ENCODE data around the gene ZNF501.

DNA sequence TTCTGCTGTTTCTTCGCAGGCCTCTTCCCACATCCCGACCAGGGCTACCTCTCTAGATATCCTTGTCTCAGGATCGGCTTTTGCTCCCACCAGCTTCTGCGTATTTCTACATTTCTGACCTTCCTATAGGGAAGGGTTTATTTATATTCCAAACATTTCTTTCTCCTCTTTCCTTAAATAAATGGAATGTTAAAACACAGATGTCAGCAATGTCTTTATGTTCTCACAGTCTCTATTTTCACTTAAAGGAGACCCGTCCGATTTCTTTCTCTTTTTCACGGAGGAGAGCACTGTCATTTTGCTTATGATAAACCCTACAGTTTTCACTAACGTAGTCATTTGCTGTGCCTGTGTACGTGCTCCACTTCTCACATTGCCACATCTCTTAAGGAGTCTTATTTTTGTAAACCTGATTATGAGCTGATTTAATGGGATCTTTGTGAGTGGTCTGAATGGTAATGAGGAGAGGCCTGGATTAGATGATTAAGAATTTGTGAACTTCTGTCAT lies 32.8 kb downstream of the ZNF501 start:
- TF ChIP-seq POLR2A (IDR thresholded peaks at IDR 0.05), result no peak
- TF ChIP-seq, protein P1, sequence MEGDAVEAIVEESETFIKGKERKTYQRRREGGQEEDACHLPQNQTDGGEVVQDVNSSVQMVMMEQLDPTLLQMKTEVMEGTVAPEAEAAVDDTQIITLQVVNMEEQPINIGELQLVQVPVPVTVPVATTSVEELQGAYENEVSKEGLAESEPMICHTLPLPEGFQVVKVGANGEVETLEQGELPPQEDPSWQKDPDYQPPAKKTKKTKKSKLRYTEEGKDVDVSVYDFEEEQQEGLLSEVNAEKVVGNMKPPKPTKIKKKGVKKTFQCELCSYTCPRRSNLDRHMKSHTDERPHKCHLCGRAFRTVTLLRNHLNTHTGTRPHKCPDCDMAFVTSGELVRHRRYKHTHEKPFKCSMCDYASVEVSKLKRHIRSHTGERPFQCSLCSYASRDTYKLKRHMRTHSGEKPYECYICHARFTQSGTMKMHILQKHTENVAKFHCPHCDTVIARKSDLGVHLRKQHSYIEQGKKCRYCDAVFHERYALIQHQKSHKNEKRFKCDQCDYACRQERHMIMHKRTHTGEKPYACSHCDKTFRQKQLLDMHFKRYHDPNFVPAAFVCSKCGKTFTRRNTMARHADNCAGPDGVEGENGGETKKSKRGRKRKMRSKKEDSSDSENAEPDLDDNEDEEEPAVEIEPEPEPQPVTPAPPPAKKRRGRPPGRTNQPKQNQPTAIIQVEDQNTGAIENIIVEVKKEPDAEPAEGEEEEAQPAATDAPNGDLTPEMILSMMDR (IDR thresholded peaks at IDR 0.05), result no peak
